Mucosa of descending colon (tissue), 3 donors: ENCODE measurements around the gene GNB1. TPM values are rescaled to one million over a fixed set of nuclear protein-coding genes. Genes with fewer than 3 reads are reported as not detected.
"Not testable (repeated sequence)": the region's sequence is repeated elsewhere in the genome, so short reads cannot be mapped to it uniquely, and the experiment has no call there.

Experiments
- ATAC-seq: fragments of 200-7000 bp; cut with Tn5 transposase; one replicate; pipeline ENCODE4 v1.9.1; 2020; ENCODE audit warnings: mild to moderate bottlenecking, moderate library complexity
- DNase-seq, 3 donors: peaks; one replicate each; pipeline ENCODE4 v3.0.0-alpha.2; 2020
- H3K36me3 ChIP-seq: fragments of 200-600 bp; one replicate; pipeline ENCODE4 v1.8.0; 2021; ENCODE audit warnings: low read depth, mild to moderate bottlenecking
- H3K4me1 ChIP-seq: fragments of 200-600 bp; one replicate; pipeline ENCODE4 v1.8.0; 2021; ENCODE audit warnings: low read depth, mild to moderate bottlenecking
- H3K4me3 ChIP-seq: fragments of 200-600 bp; one replicate; pipeline ENCODE4 v1.8.0; 2021; ENCODE audit warnings: mild to moderate bottlenecking
- H3K9me3 ChIP-seq: fragments of 200-600 bp; one replicate; pipeline ENCODE4 v1.8.0; 2021; ENCODE audit warnings: mild to moderate bottlenecking
- intact Hi-C, 2 donors: fragments of 100-400 bp; cut with DNase I in 1 of 2; cut with micrococcal nuclease in 1 of 2; formaldehyde crosslinking; loops; one replicate each; pipeline versions ENCODE4 v1.11.0 to v1.11.1; 2022; cut with DNase I, micrococcal nuclease
- total RNA-seq, 3 donors: library from RNA; stranded (reverse); fragmentation: NEBNext Ultra II Directional in 2 of 3; extraction: Animal tissue kit (Norgen Biotek cat#: 25700) in 2 of 3; gene quantifications; one replicate each; pipeline versions ENCODE4 v1.2.1 to v1.2.4, GENCODE V29; 2021 to 2023
- donor health status: DM: no; HTN: no; CAD: no; lungs with moderate emphysema.
- donor health status: DM: no; HTN: no; CAD: no.
- donor health status: DM: no; HTN: yes; CAD: no.

Gene GNB1
- total RNA-seq, 3 donors from 2014 or later, result 314 to 329 (median 318) TPM

GRCh38 chr1:1737675-1738590, 153.0 kb downstream of the GNB1 start:
- intact Hi-C loops, DNase-seq: not testable (repeated sequence)
- ATAC-seq, result peak; percentile 49

More at GRCh38 chr1:1737675-1738590, 153.0 kb downstream of the GNB1 start:
- H3K36me3 ChIP-seq, H3K9me3 ChIP-seq, H3K4me3 ChIP-seq, H3K4me1 ChIP-seq: not testable (repeated sequence)

Other genes with a start within 250 kb of the GNB1 start
- gene CDK11B, start 232.1 kb downstream of the GNB1 start, total RNA-seq, result 10 to 100 TPM; 31.9 to 45.6 (median 36.8) TPM
- 10 to 100 TPM; 32.4 to 75.2 (median 73.8) TPM for gene SLC35E2B, start 198.3 kb downstream of the GNB1 start, total RNA-seq
- gene CDK11A, start 166.7 kb downstream of the GNB1 start, total RNA-seq, result 10 to 100 TPM; 67.1 to 91.0 (median 83.5) TPM
- 100 to 1,000 TPM; 116 to 160 (median 129) TPM for gene NADK, start 112.6 kb downstream of the GNB1 start, total RNA-seq
- 1 to 10 TPM in 1 of 3 donors, under 1 TPM in 2; 0.32 to 1.2 (median 0.43) TPM for gene CALML6, start 24.2 kb upstream of the GNB1 start, total RNA-seq
- gene TMEM52, start 28.2 kb upstream of the GNB1 start, total RNA-seq, result 1 to 10 TPM; 1.8 to 4.0 (median 3.0) TPM
- under 1 TPM in 2 of 3 donors, not detected in 1; 0.06 to 0.13 TPM for gene CFAP74, start 112.7 kb upstream of the GNB1 start, total RNA-seq
- gene GABRD, start 128.3 kb upstream of the GNB1 start, total RNA-seq, result not detected
- 10 to 100 TPM; 38.9 to 80.2 (median 53.7) TPM for gene PRKCZ, start 159.3 kb upstream of the GNB1 start, total RNA-seq